DND-41 (cell line): ENCODE results near the gene CNOT3.

Source experiments
- CTCF ChIP-seq: IDR thresholded peaks from 2 replicates; pipeline ENCODE4 v1.5.1; 2012; ENCODE audit warnings: borderline replicate concordance, low read length, moderate library complexity, mild to moderate bottlenecking; ENCODE audit not compliant: poor library complexity, severe bottlenecking; ENCODE audit errors: extremely low read depth
- EZH2 ChIP-seq: IDR thresholded peaks from 3 replicates; pipeline ENCODE4 v1.6.1; 2012; ENCODE audit warnings: borderline replicate concordance, low read depth, mild to moderate bottlenecking, moderate library complexity, low read length, inconsistent platforms; ENCODE audit not compliant: severe bottlenecking

- TF ChIP-seq CTCF (no peak), EZH2 (no peak)
These were observed 27.9 kb upstream of the CNOT3 start for GRCh38 chr19:54109651-54110050.
